GM23248 (cell line): Measurements from ENCODE around the gene ANKDD1A.

Experiments
- EZH2 ChIP-seq: fragments of 200-600 bp; sonication (generic); IDR thresholded peaks from 2 replicates; pipeline ENCODE4 v1.6.1; 2018; ENCODE audit warnings: antibody characterized with exemption, mild to moderate bottlenecking; ENCODE audit not compliant: insufficient read depth, poor library complexity, severe bottlenecking
- EZH2phosphoT487 ChIP-seq: fragments of 200-600 bp; sonication (generic); IDR thresholded peaks from 2 replicates; pipeline ENCODE4 v1.6.1; 2018; ENCODE audit warnings: antibody characterized with exemption, moderate library complexity, mild to moderate bottlenecking, low read depth; ENCODE audit not compliant: insufficient read depth

DNA sequence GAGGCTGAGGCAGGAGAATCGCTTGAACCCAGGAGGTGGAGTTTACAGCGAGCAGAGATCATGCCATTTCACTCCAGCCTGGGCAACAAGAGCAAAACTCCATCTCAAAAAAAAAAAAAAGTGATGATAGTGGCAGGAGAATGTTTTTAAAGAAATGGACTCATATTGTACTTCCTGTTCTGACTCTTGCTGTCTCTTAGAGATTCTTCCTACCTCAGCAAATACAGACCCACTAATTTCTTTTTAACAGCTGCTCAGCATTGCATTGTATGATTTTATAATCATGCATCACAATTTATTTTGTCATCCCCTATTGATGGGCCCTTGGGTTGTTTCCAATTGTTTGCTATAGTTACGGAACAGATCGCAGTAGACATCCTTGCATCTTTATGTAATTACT lies 8.8 kb upstream of the ANKDD1A start:
- TF ChIP-seq EZH2 (no peak), EZH2phosphoT487 (no peak)
